NCI-H2171 (cell line): ENCODE data around the gene IMPDH2.
A peak's percentile ranks its signal among the peaks of the same experiment; 100 is the strongest.
"Not testable (repeated sequence)": the region's sequence is repeated elsewhere in the genome, so short reads cannot be mapped to it uniquely, and the experiment has no call there.

Experiments used
- DNase-seq: peaks from one replicate; lab custom pipeline; 2025; lab: John Stamatoyannopoulos, UW

IMPDH2 gene

DNA sequence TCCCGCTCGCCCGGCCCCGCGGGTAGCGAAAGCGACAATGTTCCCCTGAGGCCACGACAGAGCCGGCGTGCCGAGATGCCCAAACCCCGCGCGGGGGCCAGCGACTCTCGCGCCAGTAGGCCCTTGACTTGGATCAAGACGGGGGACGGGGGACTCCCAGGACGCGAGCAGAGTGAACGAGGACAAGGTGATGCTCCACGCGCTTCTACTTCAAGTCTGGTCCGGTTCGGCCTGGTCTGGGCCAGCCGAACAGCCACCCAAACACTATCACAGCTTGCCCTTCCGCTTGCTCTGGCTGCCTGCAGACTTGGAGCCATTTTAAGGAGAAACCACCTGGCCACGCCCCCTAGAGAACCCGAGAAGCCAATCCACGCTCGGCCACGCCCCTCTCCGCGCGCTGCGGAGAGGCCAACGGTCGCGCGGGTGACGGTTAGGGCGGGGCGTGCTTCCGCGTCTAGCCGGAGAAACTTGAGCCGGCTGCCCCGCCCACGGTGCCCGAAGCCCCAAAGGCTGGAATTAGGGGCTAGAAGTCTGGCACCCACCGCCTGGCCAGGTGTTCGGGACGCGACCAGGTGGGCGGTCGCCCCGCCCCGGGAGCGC, 7.9 kb downstream of the IMPDH2 start:
- DNase-seq, result peak; percentile 91

DNA sequence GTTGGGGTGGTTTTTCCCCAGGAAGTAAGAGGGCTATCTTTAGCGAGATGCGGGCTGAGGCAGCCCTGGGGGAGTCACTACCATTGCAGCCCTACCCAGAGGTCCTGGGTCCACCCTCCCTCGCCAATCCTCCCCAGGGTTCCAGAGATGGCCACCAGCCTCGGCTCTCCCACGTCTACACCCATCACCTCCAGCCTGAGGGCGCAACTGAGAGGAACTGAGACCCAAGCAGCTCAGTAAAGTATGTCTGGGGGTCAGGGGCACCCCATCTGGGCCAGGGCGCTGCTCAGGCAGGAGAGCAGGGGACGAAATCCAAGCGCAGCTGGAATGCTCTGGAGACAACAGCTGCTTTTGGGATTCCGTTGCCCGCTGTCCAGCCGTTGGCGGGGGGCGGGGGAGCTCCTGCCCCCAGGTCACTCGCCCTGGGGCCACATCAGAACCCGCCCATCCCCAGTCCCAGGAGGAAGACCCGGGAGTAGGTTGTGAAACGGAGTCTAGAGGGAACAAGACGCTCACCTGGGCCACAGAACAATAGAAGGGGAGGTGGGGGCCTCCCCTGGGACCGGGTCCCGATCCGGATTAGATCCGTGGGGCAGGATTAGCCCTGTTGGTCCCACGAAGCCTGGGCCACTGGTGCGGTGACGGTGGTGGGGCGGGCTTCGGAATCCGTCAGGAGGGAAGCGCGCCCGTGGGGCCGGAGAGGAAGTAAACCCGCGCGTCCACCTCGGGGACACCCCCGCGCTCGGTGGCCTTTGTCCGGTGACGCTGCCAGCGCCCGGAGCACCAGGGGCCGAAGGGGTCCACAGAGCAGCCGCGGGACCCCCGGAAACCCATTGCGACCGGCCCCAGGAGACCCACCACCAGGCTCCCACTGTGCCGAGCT, 8.6 kb downstream of the IMPDH2 start:
- no peak for DNase-seq

- DNase-seq, result no peak
Observed at GRCh38 chr3:49019941-49020329, 9.3 kb downstream of the IMPDH2 start.

- no peak for DNase-seq
Observed at GRCh38 chr3:49018707-49019006, 10.5 kb downstream of the IMPDH2 start.

GRCh38 chr3:49017971-49018706, 11.1 kb downstream of the IMPDH2 start, which contains the start of gene DALRD3:
Gene DALRD3, minus strand, starts transcription at chr3:49018580. Its CDS starts 16 bp downstream, at chr3:49018564.
- DNase-seq, result peak; percentile 62

DNA sequence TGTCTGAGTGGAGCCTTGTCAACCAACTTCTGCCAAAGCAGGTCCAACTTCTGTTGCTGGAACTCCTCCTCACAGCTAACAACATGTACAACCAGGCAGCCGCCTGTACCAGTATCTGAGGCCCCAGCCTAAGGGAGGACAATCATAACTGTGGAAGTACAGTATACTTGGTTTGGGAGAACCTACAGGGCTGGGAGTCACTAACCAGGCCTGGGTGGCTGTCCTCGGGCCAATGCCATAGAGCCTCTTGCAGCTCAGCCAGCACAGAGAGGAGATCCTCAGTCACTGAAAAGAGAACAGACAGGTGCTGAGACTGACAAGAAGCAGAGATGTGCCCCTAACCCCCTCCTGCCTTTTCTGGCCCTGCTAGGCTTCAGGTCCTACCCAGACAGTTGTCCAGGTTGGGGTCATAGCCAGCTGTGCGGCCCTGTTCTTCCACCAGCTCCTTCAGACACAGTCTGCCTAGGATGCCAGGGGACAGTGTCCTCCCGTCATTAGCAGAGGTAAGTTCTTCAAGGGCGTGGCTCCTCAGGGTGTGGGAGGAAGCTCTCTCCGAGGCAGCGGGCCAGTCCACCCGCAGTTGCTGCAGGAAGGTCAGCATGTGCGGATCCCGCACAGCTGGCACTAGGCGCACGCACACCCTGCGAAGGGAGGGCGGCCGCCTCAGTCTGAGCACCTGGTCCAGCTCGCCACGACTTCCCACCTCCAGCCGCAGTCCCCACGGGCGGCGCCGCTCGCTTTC, 11.8 kb downstream of the IMPDH2 start:
- DNase-seq, result no peak

DNA sequence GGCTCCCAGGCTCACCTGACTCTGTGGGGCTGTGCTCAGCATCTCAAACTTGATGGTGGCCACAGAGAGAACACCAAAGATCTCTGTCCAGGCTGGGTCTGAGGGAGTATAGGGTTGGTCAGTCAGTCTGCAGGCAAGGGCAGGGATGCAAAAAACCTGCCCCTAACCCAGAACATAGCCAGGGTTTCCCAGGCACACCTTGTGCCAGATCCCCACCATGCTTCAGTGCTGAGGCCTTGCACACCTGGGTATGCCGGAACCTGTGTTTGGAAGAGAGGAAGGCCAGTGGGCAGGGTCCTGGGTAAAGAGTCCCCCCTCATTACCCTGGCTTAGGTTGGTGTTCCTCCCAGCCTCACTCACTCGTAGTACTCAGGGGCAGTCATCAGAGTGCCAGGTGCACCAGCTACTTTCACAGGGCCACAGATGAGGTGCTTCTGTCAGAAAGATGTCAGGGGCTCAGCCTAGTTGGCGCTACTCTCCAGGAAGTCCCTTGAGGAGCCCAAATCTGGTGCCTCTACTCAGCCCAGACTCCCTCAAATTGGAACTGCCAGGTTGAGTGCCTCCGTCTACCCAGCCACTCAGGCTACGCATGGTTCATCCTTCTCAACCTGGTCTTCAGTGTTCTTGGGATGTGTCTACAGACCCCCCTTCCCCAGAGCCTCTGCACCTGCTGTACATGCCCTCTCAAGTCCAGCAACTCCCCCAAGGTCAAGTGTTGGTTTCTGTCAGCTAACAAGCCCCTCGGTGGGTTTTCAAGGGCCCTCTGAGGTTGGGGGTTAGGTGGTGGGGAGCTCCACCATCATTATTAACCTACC, 12.6 kb downstream of the IMPDH2 start:
- no peak for DNase-seq

GRCh38 chr3:49015765-49016164, 13.4 kb downstream of the IMPDH2 start:
- DNase-seq, result no peak

GRCh38 chr3:49015072-49015471, 14.1 kb downstream of the IMPDH2 start:
- no peak for DNase-seq

- no peak for DNase-seq
Observed at GRCh38 chr3:49013738-49014660, 15.2 kb downstream of the IMPDH2 start.

GRCh38 chr3:49013113-49013737, 16.0 kb downstream of the IMPDH2 start:
- DNase-seq, result no peak

DNA sequence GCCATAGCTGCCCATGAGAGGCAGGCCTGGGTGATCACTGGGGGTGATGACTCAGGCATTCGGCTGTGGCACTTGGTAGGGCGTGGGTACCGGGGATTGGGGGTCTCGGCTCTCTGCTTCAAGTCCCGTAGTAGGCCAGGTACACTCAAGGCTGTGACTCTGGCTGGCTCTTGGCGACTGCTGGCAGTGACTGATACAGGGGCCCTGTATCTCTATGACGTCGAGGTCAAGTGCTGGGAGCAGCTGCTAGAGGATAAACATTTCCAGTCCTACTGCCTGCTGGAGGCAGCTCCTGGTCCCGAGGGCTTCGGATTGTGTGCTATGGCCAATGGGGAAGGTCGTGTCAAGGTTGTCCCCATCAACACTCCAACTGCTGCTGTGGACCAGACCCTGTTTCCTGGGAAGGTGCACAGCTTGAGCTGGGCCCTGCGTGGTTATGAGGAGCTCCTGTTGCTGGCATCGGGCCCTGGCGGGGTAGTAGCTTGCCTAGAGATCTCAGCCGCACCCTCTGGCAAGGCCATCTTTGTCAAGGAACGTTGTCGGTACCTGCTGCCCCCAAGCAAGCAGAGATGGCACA, 16.7 kb downstream of the IMPDH2 start:
- DNase-seq, result no peak

GRCh38 chr3:49009396-49009795, 19.8 kb downstream of the IMPDH2 start:
- DNase-seq, result no peak

DNA sequence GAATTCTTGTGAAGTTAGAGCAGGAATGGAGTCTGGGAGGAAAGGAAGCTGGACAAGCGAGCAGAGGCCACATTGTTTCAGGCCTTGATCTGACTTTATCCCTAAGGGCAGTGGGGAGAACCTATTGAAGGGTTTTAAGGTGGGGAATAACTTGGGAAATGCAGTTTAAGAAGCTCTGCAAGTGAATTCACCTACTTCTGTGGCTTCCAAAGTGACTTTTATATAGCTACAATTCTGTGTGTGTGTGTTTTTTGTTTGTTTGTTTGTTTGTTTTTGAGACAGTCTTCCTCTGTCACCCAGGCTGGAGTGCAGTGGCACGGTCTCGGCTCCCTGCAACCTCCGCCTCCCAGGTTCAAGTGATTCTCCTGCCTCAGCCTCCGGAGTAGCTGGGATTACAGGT, 20.6 kb downstream of the IMPDH2 start:
- DNase-seq, result not testable (repeated sequence)

- peak; percentile 34 for DNase-seq
Observed at GRCh38 chr3:49007771-49008528, 21.2 kb downstream of the IMPDH2 start.

GRCh38 chr3:49007068-49007770, 22.0 kb downstream of the IMPDH2 start, which contains the start of gene WDR6:
Gene WDR6, plus strand, starts transcription at chr3:49007391. Its CDS starts 41 bp downstream, at chr3:49007432.
- peak; percentile 81 for DNase-seq

GRCh38 chr3:49006408-49007067, 22.7 kb downstream of the IMPDH2 start:
- no peak for DNase-seq
